ENCODE results near the gene SLC9A3.
A peak's percentile ranks its signal among the peaks of the same experiment; 100 is the strongest.
"Not testable (repeated sequence)": the region's sequence is repeated elsewhere in the genome, so short reads cannot be mapped to it uniquely, and the experiment has no call there.

The SLC9A3 gene

DNA sequence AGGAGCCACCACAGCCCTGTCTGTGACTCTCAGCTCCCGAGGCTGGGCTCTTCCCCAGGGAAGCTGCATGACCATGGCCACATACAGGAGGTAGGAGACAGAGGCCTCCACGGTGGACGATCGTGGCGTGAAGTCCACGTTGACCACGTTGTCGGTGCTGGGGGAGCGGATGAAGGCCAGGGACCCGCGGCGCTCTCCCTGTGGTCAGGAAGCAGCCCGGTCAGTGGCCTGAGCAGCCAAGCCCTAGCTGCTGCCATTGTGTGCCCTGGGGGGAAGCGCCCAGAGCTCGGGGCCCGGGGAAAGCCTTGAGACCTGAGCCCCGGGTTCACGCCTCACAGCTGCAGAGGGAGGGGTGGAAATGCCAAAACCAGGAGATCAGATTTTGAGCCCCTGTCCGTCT, 47.0 kb downstream of the SLC9A3 start:
- no peak for DNase-seq (ENCODE audit: low read depth in 2 of 2, low spot score in 1 of 2)

DNA sequence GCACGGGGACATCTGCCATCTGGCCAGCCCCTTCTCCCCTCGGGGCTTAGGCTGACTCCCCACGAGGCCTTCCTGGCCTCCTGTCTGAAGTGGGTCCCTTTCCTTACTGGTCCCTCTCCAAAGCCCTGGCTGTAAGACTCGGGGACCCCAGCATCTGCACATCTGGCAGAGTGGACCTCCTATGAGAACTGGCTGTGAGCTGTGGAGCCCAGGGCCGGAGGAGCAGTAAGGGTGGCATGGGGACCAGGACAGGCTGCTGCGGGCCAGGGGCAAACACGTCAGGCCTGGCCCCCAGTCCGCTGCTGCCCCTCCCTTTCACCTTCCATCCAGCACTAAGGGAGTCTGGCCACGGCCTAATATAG, 47.5 kb downstream of the SLC9A3 start:
- no peak for DNase-seq (ENCODE audit: low read depth in 2 of 2, low spot score in 1 of 2)

DNA sequence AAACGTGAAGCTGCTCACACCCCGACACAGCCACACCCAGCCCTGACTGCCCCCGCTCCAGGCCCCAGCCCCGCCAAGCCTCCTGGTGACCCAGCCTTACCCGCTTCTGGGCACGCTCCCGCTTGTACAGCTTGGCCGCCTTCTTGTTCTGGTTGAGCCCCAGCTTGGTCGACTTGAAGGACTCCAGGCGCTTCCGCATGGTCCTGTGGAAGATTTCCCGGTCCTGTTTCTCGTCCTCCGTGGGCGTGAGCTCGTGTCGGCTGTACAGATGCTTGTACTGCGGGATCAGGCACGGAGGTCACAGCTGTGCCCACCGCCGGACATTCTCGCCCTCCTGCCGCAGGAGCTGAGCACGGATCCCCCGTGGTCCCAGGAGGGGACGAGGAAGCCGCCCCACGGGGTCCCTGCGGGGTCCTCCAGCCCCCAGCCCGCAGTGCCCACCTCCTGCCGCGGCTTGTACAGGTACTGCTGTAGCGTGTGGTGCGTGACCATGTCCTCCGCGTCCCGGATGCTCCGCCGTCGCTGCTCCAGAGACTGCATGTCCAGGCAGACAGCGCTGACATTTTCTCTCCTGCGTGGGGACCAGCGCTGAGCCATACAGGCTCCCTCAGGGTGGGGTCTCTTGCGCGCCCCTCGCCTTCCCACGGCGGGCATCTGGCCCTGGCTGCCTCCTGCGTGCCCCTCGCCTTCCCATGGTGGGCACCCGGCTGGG, 48.0 kb downstream of the SLC9A3 start:
- DNase-seq (ENCODE audit: low read depth in 2 of 2, low spot score in 1 of 2) = no peak

DNA sequence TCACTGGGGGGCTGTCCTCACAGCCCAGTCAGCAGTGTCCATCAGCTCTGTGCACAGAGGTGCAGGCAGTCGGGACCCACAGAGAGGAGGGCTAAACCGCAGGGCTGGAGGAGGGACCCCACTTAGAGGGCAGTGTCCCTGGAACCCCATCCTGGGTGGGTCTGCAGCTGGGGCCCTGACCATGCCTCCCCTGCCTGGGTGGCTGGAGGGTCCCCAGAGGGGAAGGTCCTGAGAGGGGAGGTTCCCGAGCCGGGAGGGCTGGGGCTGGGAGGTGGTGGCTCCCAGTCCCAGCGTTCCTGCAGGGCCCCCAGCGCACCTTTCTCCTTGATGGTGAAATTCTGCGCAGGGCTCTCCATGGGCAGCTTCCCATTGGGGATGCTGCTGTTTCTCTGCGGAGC, 48.5 kb downstream of the SLC9A3 start:
- DNase-seq (ENCODE audit: low read depth in 2 of 2, low spot score in 1 of 2) = no peak

DNA sequence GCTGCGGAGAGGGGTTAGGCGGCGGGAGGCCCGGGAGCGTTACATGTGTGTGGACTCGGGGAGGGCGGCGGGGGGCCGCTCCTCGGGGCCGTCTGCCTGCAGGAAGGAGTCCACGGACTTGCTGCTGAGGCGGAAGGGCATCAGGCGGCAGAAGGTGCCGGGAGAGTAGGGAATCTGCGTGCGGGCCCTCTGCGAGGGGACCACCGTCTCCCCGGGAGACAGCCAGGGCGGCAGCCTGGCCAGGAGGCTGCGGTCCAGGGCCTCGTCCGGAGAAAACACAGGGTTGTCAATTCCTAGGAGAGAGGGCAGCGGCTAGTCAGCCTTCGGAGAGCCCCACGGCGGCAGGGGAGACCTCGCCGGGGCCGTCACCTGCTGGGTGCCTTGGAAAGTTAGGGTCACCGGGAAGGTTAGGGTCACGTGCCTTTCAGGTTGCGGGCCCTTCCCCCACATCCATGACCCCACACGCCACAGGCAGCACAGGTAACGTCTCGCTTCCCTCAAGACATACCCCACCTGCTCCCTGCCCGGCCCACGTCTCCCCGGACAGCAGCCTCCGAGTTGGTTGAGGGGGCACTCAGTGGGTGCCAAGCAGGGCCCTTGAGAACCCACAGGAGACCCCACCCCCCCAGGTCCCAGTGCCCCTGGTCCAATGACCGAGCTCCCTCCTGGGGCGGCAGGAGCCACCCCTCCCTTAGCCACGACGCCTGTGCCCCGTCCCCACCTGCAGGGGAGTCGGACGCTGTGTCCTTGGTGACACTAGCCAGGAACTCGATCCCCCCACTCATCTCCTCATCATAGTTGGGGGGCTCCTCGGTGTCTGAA, 49.2 kb downstream of the SLC9A3 start:
- no peak for DNase-seq (ENCODE audit: low read depth in 2 of 2, low spot score in 1 of 2)

DNA sequence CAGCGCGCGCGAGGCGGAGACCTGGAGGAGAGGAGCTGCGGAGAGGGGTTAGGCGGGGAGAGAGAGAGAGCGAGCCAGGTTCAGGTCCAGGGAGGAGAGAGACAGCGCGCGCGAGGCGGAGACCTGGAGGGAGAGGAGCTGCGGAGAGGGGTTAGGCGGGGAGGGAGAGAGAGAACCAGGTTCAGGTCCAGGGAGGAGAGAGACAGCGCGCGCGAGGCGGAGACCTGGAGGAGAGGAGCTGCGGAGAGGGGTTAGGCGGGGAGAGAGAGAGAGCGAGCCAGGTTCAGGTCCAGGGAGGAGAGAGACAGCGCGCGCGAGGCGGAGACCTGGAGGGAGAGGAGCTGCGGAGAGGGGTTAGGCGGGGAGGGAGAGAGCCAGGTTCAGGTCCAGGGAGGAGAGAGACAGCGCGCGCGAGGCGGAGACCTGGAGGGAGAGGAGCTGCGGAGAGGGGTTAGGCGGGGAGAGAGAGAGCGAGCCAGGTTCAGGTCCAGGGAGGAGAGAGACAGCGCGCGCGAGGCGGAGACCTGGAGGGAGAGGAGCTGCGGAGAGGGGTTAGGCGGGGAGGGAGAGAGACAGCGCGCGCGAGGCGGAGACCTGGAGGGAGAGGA, 49.9 kb downstream of the SLC9A3 start:
- DNase-seq (ENCODE audit: low read depth in 2 of 2, low spot score in 1 of 2) = not testable (repeated sequence)

DNA sequence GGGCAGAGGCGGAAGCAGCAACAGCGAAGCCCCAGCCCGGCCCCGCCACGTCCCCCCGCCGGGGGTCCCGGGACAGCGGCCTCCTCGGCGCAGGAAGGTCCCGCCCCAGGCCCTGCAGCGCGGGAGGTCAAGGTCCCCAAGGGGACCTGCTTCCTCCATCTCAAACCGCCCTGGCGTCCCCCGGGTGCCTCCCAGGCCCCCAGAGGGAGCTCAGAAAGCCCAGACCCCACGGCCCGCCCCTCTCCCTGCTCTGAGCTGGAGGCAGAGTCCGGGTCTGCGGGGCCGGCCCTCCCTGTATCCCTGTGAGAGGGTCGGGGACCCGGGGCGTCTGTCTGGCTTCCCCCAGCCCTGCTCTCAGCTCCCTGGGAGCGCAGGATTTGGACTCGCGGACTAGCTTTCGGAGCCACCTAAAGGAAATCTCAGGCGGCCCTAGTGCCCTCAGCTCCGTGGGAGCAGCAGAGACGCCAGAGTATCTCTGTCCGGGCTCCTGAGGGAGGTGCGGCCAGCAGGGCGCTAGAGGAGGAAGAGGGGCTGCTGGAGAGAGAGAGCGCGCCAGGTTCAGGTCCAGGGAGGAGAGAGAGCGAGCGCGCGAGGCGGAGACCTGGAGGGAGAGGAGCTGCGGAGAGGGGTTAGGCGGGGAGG, 50.6 kb downstream of the SLC9A3 start:
- no peak for DNase-seq (ENCODE audit: low read depth in 2 of 2, low spot score in 1 of 2)

DNA sequence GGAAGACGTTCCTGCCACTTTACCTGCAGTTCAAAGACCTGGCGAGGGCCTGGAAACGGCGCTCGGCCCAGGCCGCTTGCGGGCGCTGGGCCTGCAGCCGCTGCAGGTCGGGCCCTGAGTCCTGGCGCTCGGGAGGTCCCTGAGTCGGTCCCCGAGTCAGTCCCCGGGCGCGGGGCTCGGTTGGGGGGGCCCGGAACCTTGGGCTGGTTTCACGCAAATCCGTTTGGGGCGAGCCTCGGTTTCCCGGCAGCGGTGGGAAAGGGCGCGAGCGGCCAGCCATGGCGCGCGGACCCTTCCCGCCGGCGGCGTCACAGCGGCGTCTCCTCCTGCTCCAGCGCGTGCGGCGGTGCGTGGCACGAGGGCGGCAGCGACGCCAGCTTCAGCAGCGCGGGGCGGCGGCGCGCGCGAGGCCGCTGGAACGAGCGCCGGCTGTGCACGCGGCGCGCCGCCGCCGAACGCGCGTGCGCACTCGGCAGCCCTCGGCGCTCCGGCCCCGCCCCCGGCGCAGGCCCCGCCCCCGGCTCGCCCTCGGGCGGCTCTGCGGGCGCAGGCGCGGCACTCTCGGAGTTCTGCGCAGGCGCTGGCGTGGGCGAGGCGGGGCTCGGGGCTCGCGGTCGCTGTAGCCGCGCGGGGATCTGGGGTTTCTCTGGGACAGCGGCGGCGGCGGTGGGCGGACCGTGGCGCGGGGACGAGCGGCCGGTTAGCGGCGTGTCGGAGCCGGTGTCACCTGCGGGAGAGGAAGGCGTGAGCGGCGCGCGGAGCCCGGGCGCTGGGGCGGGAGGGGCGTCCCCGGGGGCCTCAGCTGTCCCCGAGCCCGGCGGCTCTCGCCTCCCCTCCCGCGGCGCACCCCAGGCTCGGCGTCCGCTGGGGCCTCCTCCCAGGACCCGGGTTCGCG, 51.3 kb downstream of the SLC9A3 start:
- peak; percentile 66 to 79 for DNase-seq (ENCODE audit: low read depth in 2 of 2, low spot score in 1 of 2)

DNA sequence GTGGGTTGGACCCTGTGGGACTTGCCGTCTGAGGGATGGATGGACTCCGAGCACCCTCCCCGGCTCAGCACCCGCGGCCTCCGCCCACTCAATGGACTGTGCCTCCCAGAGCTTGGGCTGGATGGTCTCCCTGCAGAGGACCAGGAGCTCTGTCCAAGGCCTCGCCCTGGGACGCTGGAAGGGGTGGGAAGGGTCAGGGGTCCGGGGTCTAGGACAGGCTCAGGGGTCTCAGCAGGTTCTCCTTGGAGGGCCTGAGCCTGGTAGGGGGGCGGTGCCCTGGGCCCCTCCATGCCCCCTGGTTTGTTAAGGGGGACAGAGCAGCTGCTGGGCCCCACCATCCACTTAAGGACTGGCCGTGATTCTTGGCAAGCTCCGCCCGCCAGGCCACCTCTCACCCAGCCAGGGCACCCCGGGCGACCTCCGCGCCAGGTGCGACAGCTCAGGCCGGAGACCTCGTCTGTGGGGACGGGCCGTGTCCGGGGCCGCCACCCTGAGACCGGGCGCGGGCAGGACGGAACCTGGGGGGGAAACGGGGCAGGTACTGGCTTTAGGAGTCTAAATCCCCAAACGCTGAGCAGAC, 52.1 kb downstream of the SLC9A3 start:
- no peak for DNase-seq (ENCODE audit: low read depth in 2 of 2, low spot score in 1 of 2)

DNA sequence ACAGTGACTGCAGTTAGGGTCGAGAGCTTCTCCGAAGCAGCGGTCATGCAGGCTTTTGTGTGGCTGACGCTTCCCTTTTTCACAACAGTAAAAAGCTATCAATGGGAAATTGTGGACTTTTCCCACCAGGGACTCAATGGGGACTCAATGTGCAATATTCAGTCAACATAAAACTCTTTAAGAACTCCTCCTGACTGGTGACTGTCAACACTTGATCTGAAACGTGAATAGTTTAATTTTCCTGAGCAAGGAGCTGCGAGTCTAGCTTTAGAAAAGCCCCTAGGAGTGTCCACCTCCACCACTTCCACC, 52.5 kb downstream of the SLC9A3 start:
- DNase-seq (ENCODE audit: low read depth in 2 of 2, low spot score in 1 of 2) = no peak

DNA sequence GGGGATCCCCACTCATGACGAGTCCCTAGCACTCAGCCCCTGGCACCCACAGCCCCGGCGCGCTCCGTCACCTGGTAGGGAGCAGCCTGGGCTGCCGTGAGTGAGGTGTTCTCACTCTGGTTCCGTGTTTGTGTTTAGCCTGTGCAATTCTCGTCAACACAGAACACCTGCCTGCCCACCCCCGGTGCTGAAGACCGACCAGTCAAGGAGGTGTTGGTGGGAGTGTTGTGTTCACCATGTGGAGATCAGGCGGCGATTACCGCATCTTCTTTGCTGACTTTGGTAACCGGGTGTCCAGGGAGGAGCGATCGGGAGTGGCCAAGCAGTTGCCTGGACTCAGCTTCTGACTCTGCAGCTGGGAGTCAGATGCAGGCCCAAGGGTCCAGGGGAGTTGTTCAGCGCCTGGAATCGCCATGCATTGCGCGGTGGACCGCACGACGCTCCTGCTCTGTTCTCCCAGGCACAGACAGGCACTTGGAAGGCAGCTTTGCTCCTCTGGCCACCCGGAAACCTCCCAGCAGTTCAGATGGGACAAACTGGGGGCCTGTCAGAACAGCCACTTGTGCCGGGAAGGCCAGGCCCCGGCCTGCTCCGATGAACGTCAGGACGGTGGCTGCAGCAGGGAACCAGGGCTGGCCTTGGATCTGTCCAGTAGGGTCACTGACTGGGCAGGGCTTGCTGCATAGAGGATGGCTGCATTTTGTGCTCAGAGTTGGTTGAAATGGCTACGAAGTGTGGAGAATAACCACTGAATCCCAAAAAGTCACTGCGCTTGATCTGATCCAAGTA, 53.1 kb downstream of the SLC9A3 start:
- DNase-seq (ENCODE audit: low read depth in 2 of 2, low spot score in 1 of 2) = no peak

DNA sequence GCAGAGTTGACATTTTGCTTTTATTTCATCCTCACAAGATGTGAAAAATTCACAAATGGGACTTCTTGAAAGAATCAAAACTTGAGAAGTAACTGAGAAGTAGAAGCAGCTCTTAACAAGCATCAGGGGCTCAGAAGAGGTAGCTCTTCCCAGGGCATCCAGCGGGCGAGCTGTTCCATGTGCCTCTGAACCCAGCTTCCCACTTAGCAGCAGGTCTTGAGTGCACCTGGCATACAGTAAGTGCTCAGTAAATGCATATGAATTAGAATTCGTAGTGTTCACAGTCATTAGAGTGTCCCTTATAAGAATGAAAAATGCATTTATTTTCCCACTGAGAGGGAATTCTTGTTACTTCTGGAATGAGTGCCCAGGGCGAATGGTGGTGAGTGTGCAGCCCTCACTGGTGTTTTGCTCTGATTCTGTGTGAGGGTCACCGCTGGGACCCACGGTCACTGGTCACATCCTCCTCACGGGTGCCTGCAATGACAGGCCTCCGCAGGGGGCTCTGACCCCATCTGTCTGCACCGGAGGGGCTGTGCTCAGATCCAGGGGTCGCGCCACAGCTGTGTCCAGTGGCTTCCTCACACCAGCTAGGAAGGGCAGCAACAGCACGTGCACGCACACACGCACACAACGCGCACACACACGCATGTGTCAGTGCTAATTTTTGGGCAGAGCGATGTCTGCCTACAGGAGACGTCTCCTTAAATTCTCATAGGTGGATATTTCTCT, 54.3 kb downstream of the SLC9A3 start:
- no peak for DNase-seq (ENCODE audit: low read depth in 2 of 2, low spot score in 1 of 2)

DNA sequence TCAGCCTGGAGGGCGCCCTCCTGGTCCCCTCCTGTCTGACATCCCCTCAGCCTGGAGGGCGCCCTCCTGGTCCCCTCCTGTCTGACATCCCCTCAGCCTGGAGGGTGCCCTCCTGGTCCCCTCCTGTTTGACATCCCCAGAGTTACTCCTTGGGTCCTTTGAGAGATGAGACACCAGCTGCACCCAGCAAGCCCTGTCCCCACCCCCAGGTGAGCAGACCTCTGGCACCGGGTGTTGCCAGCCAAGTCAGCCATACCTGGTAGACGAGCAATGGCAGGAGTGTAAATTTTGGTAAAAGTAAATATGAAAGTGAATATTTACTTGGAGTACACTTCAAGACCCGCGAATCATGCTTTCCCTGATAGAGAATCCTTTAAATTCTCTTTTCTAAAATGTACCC, 55.8 kb downstream of the SLC9A3 start:
- DNase-seq (ENCODE audit: low read depth in 2 of 2, low spot score in 1 of 2) = no peak

DNA sequence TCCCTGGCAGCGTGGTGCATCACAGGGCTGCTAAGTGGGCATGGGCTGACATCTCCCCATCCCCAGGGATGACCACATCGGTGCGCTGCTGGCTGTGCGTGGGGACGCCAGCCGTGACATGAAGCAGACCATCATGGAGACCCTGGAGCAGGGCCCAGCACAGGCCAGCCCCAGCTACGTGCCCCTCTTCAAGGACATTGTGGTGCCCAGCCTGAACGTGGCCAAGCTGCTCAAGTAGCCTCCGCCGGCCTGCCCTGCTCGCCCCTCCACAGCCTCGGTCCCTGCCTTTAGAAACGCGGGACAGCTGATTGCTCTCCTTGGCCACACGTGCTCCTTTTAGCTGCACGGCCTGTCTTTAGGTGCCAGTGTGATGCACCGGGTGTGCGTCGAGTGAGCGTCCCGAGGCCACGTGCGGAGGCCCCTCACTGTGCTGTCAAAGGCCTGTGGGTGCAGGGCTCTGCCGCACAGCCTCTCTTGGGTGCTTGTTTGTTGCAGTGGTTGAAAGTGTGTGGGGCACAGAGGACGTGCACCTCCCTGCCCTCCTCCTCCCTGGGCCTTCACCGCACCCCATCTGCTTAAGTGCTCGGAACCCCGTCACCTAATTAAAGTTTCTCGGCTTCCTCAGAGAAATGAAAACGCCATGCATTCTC, 57.5 kb downstream of the SLC9A3 start:
- DNase-seq (ENCODE audit: low read depth in 2 of 2, low spot score in 1 of 2) = no peak

DNA sequence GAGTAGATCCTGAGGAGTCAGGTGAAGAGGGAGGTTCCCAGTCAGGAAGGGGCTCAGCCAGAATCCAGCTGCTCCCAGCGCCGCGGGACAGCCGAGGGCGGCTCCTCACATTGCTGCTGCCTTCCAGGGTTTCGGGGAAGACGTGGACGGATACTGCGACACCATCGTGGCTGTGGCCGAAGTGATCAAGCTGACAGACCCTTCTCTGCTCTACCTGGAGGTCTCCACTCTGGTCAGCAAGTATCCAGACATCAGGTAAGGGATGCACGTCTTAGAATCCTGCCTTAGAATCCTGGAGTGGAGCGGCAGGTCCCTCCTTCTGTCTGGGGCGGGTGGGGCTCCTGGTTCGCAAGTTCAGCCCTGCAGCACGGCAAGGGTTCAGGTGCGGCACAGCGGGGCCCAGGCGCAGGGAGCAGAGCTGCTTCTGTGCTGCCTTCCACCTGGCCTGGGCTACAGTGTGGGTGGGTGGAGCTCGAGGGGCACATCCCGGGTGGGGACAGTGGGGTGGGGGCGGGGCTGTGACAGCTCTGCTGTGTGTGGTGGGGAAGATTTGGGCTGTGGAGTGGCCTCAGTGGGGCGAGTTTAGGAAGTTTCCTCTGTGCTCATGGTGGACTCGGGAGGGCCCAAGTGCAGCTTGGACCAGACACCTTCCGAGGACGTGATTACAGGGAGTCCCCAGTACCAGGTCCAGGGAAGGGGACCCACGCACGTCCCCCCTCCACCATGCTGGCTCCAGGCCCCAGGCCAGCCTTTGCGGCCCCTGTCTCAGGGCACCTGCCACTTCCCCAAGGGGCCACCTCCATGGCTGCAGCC, 58.5 kb downstream of the SLC9A3 start:
- no peak for DNase-seq (ENCODE audit: low read depth in 2 of 2, low spot score in 1 of 2)

DNA sequence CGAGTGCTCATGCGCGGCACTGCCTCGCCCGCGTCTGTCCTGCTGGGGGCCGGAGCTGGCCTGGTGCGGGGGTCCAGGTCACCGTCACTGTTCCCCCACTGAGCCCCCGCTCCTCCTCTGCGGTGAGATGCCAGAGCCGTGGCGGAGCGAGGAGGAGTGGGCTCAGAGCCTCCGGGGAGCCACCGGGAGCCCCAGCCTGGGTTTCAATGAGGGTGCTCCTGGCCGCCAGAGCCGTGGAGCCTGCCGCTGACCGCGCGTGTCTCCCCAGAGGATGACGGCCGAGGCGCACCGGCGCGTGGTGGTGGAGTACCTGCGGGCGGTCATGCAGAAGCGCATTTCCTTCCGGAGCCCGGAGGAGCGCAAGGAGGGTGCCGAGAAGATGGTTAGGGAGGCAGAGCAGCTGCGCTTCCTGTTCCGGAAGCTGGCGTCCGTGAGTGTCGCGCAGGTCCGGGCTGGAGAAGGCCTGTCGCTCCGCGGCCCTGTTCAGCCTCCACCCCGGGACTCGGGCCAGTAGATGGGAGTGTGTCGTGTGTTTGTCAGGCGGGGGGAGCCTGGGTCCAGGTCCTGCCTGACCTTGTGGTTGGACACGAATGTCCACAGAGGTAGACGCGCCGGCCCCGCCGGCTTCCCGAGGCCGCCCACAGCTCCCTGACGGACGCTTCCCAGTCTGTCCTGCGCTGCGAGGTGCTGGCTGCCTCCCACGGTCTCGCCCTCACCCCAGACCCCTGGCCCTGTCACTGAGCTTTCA, 59.2 kb downstream of the SLC9A3 start:
- no peak for DNase-seq (ENCODE audit: low read depth in 2 of 2, low spot score in 1 of 2)

DNA sequence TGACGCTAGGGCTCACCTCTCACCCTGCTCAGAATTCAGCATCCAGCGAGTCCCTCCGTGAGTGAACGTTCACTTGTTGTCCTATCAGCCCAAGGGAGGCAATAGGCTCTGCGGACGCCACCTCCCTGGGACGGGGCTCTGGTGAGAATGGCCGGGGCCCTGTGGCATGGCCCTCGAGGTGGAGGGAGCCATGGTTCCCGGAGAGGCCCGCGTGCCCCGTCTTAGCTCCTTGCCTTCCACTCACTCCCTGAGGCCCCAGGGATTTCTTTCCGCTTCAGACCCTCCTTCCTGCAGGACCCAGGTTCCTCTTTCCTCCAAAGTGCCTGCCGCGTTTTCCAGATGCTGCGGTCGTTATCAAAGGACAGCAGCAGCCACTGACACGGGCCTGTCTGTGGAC, 59.8 kb downstream of the SLC9A3 start:
- DNase-seq (ENCODE audit: low read depth in 2 of 2, low spot score in 1 of 2) = no peak
